Ovary (tissue), 10 donors: ENCODE results near the gene LRRC63. TPM values are rescaled to one million over a fixed set of nuclear protein-coding genes. Genes with fewer than 3 reads are reported as not detected.
"Not testable (repeated sequence)": the region's sequence is repeated elsewhere in the genome, so short reads cannot be mapped to it uniquely, and the experiment has no call there.

Experiments used
- DNase-seq, 5 donors: peaks; one replicate each; pipeline ENCODE4 v3.0.0-alpha.2; 2019 to 2020
- H3K27ac ChIP-seq, 2 donors: fragments of 200-600 bp; one replicate each; pipeline versions ENCODE4 v1.5.1 to v1.8.0; 2019 to 2022
- H3K27me3 ChIP-seq: fragments of 200-600 bp; one replicate; pipeline ENCODE4 v1.8.0; 2022
- H3K36me3 ChIP-seq: fragments of 200-600 bp; sonication (generic); one replicate; pipeline ENCODE4 v1.5.1; 2019
- H3K4me1 ChIP-seq: one replicate; pipeline ENCODE4 v1.8.1; 2013; ENCODE audit warnings: mild to moderate bottlenecking, moderate library complexity; ENCODE audit not compliant: insufficient read depth
- H3K4me3 ChIP-seq: fragments of 200-600 bp; sonication (generic); one replicate; pipeline ENCODE4 v1.5.1; 2017
- H3K9me3 ChIP-seq, 2 donors: fragments of 200-600 bp in 1 of 2; sonication (generic) in 1 of 2; one replicate each; pipeline versions ENCODE4 v1.5.1 to v1.8.1; 2013 to 2019; ENCODE audit warnings: mild to moderate bottlenecking in 1 of 2, moderate library complexity in 1 of 2
- CTCF ChIP-seq, 3 donors: fragments of 450-650 bp in 2 of 3; fragments of 200-600 bp in 1 of 3; IDR thresholded peaks; one replicate each; pipeline versions ENCODE4 v1.5.1 to v1.8.0; 2016 to 2022; ENCODE audit warnings: antibody characterized with exemption in 3 of 3, mild to moderate bottlenecking in 1 of 3
- EP300 ChIP-seq: sonication (generic); formaldehyde crosslinking; IDR thresholded peaks from one replicate; pipeline ENCODE4 v1.6.1; 2017; ENCODE audit warnings: antibody characterized with exemption
- POLR2A ChIP-seq: fragments of 450-650 bp; IDR thresholded peaks from one replicate; pipeline ENCODE4 v1.6.1; 2017; ENCODE audit warnings: antibody characterized with exemption, mild to moderate bottlenecking, moderate library complexity
- WGBS, 3 donors: extraction: QIAGEN DNeasy Blood & Tissue Kit in 1 of 3; methylation state at CpG; one replicate each; pipeline versions ENCODE4 v1.1.5 to v1.1.7; 2013 to 2017; 5-methylcytosine and 5-hydroxymethylcytosine counted together
- intact Hi-C, 4 donors: fragments of 100-400 bp; cut with DNase I; formaldehyde crosslinking; loops; one replicate each; pipeline versions ENCODE4 v1.11.0 to v1.15.1; 2022 to 2023
- long read RNA-seq, 3 donors: library from polyadenylated mRNA in 2 of 3; unstranded in 2 of 3; transcript quantifications; one replicate each; pipeline ENCODE4 v2.0.0 and lab custom pipeline, GENCODE V29; 2021 to 2026
- polyA plus RNA-seq, 2 donors: library from polyadenylated mRNA; stranded (reverse); fragments of 200-250 nt in 1 of 2; fragments of 350-450 nt in 1 of 2; fragmentation: Illumina TruSeq in 1 of 2; extraction: RNeasy Lipid Tissue Mini Kit (QIAGEN cat#74804) in 1 of 2; gene quantifications; one replicate each; pipeline ENCODE4 v1.2.3, GENCODE V29; 2013 to 2014
- total RNA-seq, 7 donors: library from RNA; depleted of rRNA in 2 of 7; stranded (reverse); fragments of >200 nt in 2 of 7; fragmentation: NEBNext Ultra II Directional in 3 of 7; extraction: Animal tissue kit (Norgen Biotek cat#: 25700) in 3 of 7; gene quantifications; one replicate each; pipeline versions ENCODE4 v1.1.0 to v1.2.4, GENCODE V29; 2016 to 2023
- donor health status: DM: no; HTN: no; CAD: no; lungs with moderate emphysema.
- donor health status: DM: no; HTN: no; CAD: no.
- donor health status: Bipolar disorder and iron deficiency.
- donor health status: DM: yes; HTN: yes; CAD: no.
- donor health status: DM: no; HTN: no; CAD: no.
- donor health status: DM: yes; HTN: yes; CAD: no.

The LRRC63 gene, protein sequence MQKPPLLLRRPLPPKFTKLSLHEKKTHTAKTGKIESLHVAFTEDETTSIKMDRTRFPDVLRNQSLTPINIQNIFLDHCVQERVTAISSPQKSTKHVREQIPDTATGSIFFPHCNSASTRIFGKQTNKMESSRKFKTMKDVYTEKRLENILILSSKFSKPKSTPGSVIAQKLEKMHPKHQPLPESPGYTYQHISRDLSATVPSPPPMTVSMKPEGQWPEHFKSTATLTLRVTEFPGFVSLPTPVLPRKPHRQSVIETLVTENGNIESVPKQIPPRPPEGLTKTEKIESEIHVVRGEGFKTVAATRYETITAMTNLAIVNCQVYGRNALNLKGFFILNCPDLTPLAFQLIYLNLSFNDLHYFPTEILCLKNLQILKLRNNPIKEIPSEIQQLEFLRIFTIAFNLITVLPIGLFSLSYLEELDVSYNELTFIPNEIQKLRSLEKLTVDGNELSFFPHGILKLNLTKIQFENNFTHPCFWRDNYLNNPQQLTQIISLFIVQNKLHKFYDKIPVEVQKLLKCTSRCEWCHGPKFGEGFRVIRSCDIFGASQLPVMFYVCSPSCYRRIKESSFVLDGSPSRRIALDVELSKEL
- under 1 TPM in 4 of 7 donors, not detected in 3; 0.20 to 0.92 (median 0.26) TPM for total RNA-seq
- under 1 TPM in 1 of 2 donors, not detected in 1; 0.12 TPM for polyA plus RNA-seq
- long read RNA-seq, donor 1: 0 reads
- long read RNA-seq, donor 2: 0 reads
- long read RNA-seq, donor 3: 0 reads

DNA sequence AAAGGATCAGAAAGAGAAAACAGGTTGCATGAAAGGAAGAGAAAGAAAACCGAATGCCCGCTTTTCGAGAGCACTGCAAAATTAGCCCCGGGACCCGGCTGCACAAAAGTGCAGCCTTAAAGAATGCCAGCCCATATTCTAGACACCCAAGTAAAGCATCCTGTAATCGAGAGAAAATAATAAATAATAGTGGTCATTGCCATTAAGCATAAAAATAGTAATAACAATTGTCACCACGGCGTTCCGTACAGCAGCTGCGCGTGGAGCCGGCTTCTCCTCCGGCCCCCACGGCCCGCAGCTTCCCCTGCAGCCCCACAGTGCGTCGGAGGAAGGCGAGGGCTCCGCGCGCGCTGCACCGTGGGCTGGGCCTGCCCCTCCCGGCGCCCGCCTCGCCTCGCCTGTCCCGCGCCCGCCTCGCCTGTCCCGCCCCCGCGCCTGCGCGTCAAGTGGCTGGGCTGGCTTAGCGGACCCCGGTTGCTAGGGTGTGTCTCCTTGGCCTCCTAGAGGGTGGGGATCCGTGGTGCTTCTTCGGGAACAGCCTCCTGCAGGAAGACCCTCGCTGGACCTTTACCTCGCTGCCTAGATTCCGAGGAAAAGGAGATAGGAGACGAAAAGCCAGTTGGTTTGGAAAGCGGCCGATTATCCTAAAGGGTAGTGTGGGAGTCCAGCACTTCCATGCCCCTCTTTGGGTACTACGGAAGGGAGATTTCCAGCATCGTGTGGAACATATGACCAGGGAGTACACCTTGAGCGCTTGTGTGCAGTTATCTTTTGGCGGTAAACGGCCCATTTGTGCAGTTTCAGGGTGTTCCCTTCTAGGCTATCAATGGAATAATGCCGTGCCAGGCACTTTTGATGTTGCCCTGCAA, at the start of gene LRRC63:
Gene LRRC63, plus strand, starts transcription at position 446 of the 869 bp plus-strand sequence. CDS start 1,107 bp downstream, outside the sequence.
- peak; percentile 19 to 65 (median 47) for DNase-seq
- Histone ChIP-seq H3K27ac (no peak within 1 kb of the TSS), H3K9me3 (no peaks in the 10 kb centered on the region), H3K36me3 (no peaks in the 10 kb centered on the region), H3K27me3 (no peaks in the 10 kb centered on the region), H3K4me3 (peak within 1 kb of the TSS; percentile 36), H3K4me1 (no peaks in the 10 kb centered on the region)
- 1 to 2% (median 1%) methylated on average over 49 to 53 of the region's 53 CpGs for WGBS, 3 donors
- TF ChIP-seq CTCF (IDR thresholded peaks at IDR 0.05) (no peak), EP300 (no peak), POLR2A (no peak)
- intact Hi-C loops: no loop called here

DNA sequence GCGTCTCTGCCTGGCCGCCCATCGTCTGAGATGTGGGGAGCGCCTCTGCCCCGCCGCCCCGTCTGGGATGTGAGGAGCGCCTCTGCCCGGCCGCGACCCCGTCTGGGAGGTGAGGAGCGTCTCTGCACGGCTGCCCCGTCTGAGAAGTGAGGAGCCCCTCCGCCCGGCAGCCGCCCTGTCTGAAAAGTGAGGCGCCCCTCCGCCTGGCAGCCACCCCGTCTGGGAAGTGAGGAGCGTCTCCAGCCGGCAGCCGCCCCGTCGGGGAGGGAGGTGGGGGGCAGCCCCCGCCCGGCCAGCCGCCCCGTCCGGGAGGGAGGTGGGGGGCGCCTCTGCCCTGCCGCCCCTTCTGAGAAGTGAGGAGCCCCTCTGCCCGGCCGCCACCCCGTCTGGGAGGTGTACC, 49.0 kb upstream of the LRRC63 start:
- H3K9me3 ChIP-seq, H3K36me3 ChIP-seq, DNase-seq, H3K4me3 ChIP-seq, H3K27ac ChIP-seq, intact Hi-C loops, H3K4me1 ChIP-seq, H3K27me3 ChIP-seq: not testable (repeated sequence)
- WGBS, 3 donors: 94 to 98% (median 96%) methylated on average over 34 to 36 of the region's 36 CpGs

- Histone ChIP-seq H3K4me3 (no peak overlapping the region), H3K4me1 (no peaks in the 10 kb centered on the region), H3K9me3 (no peaks in the 10 kb centered on the region), H3K27me3 (no peaks in the 10 kb centered on the region), H3K36me3 (no peaks in the 10 kb centered on the region), H3K27ac (no peak overlapping the region)
- TF ChIP-seq EP300 (no peak), CTCF (IDR thresholded peaks at IDR 0.05) (no peak), POLR2A (no peak)
- DNase-seq: no peak
- intact Hi-C loops: no loop called here
Observed at GRCh38 chr13:46164661-46165060, 47.1 kb upstream of the LRRC63 start.

DNA sequence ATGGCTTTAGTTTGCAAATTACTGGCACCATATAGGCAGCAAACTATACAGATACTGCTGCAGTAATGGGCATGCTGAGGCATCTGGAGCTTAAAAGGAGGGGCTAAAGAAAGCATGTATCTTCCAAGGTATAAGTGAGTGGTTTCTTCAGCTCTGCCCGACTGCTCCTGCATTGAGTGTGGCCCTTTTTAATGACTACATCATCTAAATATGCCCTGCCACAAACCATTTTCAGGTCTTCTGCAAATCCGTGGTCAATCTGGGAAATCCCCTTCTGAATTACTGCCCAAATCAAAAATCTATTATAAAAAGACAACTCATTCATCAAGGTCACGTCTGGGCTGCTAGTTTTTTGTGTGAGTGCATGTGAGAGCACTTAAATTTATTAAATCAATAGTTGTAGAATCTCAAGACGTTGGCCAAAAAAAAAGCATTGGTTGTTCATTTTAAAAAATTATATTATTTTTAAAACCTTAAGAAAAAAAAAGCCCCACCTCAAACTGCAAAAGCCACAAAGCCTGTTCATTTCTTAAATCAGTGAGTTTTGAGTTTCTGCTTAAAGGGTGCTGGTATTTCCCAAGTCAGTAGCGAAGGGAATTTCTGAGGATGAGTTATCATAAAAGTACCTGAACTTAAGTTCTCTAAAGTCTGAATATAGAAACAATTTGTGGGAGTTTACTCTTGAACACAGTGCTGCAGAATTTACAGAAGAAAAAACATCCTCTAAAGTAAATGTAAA, 46.1 kb upstream of the LRRC63 start:
- DNase-seq: no peak
- H3K36me3 ChIP-seq: no peaks in the 10 kb centered on the region
- H3K9me3 ChIP-seq: no peaks in the 10 kb centered on the region
- no peaks in the 10 kb centered on the region for H3K27me3 ChIP-seq
- TF ChIP-seq POLR2A (no peak), CTCF (IDR thresholded peaks at IDR 0.05) (no peak), EP300 (no peak)
- intact Hi-C loops: no loop called here
- no peaks in the 10 kb centered on the region for H3K4me1 ChIP-seq
- no peak overlapping the region for H3K4me3 ChIP-seq
- no peak overlapping the region for H3K27ac ChIP-seq
- 43 to 53% (median 50%) methylated on average over 5 of the region's 5 CpGs for WGBS, 3 donors
